Muscle layer of colon (tissue), 2 donors: ENCODE results near the gene MOB2.

Experiments used
- H3K27ac ChIP-seq: one replicate; pipeline ENCODE4 v1.7.0; 2013; ENCODE audit warnings: low read depth, mild to moderate bottlenecking, low read length, moderate library complexity
- H3K27me3 ChIP-seq, 2 donors: one replicate each; pipeline ENCODE4 v1.7.0; 2013; ENCODE audit warnings: low read length in 2 of 2, mild to moderate bottlenecking in 2 of 2; ENCODE audit not compliant: insufficient read depth in 2 of 2, control insufficient read depth in 1 of 2
- H3K36me3 ChIP-seq: one replicate; pipeline ENCODE4 v1.7.0; 2013; ENCODE audit warnings: mild to moderate bottlenecking, low read length; ENCODE audit not compliant: insufficient read depth
- H3K4me1 ChIP-seq: one replicate; pipeline ENCODE4 v1.7.0; 2013; ENCODE audit warnings: mild to moderate bottlenecking, low read length; ENCODE audit not compliant: insufficient read depth
- H3K4me3 ChIP-seq, 2 donors: one replicate each; pipeline ENCODE4 v1.7.0; 2013; ENCODE audit warnings: low read length in 2 of 2, low read depth in 1 of 2, mild to moderate bottlenecking in 1 of 2, moderate library complexity in 1 of 2
- H3K9ac ChIP-seq: one replicate; pipeline ENCODE4 v1.7.0; 2013; ENCODE audit warnings: low read length
- H3K9me3 ChIP-seq: one replicate; pipeline ENCODE4 v1.7.0; 2013; ENCODE audit warnings: mild to moderate bottlenecking, low read length
- donor health status: abdominal sarcoma.
- donor health status: Adenocarcinoma of cecum.

Gene MOB2

GRCh38 chr11:1473011-1473628 lies 13.5 kb downstream of the MOB2 start:
- H3K4me3 ChIP-seq, result no peak overlapping the region
- H3K36me3 ChIP-seq, result peaks cover 77% of the 10 kb centered on the region
- H3K27ac ChIP-seq, result no peak overlapping the region
- H3K27me3 ChIP-seq, result no peaks in the 10 kb centered on the region
- H3K4me1 ChIP-seq, result peaks cover 9% of the 10 kb centered on the region
- H3K9me3 ChIP-seq, result no peaks in the 10 kb centered on the region
- no peak overlapping the region for H3K9ac ChIP-seq

- Histone ChIP-seq H3K9ac (no peak overlapping the region), H3K36me3 (peaks cover 70% of the 10 kb centered on the region), H3K4me1 (peaks cover 15% of the 10 kb centered on the region), H3K9me3 (no peaks in the 10 kb centered on the region), H3K4me3 (no peak overlapping the region), H3K27ac (peak overlapping the region; percentile 3), H3K27me3 (no peaks in the 10 kb centered on the region)
Observed at GRCh38 chr11:1472180-1473005, 14.2 kb downstream of the MOB2 start.

DNA sequence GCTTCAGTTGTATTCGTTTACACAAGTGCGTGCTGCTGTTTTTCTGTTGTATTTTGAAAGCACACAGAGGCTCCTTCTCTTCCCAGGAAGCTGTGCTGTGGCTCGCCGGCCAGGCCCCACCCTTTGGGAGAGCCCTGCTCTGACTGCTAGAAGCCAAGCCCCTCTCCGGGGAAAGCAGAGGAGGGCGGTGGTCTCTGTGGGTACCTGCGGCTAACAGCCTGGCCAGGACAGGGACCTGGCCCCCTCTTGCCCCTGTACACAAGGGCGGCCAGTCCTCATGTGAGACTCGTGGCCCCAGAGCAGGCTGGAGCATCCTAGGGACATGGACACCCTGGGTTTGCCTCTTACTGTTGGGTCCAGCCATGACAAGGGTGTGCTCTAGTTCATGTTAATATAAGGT lies 14.8 kb downstream of the MOB2 start:
- H3K9me3 ChIP-seq, result no peaks in the 10 kb centered on the region
- no peak overlapping the region for H3K9ac ChIP-seq
- no peak overlapping the region for H3K27ac ChIP-seq
- peaks cover 15% of the 10 kb centered on the region for H3K4me1 ChIP-seq
- H3K36me3 ChIP-seq, result peaks cover 63% of the 10 kb centered on the region
- H3K4me3 ChIP-seq, result no peak overlapping the region
- no peaks in the 10 kb centered on the region for H3K27me3 ChIP-seq

DNA sequence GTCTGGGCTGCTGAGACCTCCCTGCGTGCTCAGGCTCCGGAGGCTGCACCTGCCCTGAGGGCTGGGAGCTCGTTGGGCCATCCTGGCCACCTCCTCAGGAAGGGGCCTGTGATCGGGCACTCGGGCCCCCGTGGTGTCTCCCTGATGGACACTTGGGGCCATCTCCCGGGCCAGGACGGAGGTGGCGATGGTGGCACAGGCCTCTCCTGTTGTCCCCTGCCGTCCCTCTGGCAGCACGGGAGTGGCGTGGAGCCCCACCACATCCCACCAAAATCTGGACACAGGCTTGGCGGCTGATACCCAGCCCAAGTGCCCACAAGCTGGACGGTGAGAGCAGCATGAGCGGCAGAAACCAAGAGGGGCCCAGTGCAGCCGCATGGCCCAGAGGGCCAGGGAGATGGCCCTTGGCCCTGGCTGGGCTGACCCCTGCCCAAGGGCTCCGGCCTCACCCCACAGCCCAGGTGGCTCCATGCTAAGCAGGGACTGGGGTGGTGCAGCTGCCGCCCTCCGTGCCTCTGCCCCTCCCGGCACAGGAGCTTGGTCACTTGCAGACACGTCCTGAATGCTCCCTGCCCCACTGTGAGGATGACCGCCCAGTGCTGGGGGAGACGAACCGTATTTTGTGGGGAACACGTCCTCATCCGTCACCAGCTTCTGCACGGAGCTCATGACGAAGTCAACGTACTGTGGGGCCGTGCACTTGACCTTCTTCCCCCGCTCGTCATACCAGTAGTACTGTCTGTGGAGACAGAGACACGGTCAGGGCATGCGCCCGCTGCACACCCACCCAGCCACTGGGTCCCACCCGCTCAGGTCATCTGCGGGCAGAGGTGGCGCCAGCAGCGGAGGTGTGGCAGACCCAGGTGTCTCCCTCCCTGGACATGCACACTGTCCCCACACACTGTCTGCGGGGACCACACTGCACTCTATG lies 15.6 kb downstream of the MOB2 start:
- no peaks in the 10 kb centered on the region for H3K27me3 ChIP-seq
- H3K27ac ChIP-seq, result no peak overlapping the region

DNA sequence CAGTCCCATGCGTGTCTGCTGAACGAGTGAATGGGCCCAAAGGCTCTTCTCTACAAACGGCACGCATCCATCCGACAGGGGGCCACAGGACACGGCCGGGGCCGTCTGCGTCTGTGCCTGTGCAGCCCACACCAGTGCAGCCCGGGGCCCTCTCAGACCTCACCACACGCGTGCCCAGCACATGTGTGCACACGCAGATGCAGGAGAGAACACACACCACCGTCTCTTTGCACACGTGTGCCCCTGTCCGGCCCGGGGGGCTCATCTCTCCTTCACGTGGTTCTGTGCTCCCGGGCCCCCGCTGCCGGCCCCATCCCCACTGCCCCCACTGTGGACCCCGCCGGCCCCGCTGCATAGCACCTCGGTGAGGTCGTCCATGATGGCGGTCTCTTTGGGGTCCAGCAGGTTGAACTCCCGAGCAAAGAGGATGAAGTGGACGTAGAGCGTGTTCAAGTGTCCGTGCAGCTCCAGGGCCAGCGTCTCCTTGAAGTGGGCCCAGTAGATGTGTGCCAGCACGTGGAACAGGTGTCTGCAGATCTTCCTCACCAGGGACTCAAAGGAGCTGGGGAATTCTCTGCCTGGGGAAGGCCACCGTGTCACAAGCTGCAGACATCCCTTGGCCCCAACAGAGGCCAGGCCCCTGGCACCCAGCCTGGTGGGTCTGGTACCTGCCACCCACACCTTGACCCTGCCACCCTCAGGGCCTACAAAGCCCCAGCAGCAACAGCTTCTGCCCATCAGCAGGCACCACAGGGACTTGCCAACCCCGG lies 16.5 kb downstream of the MOB2 start:
- H3K36me3 ChIP-seq, result peaks cover 47% of the 10 kb centered on the region
- no peak overlapping the region for H3K4me3 ChIP-seq
- H3K4me1 ChIP-seq, result peaks cover 15% of the 10 kb centered on the region
- H3K9me3 ChIP-seq, result no peaks in the 10 kb centered on the region
- no peak overlapping the region for H3K9ac ChIP-seq
- no peaks in the 10 kb centered on the region for H3K27me3 ChIP-seq
- H3K27ac ChIP-seq, result no peak overlapping the region

More for the DNA sequence above, 15.6 kb downstream of the MOB2 start:
- no peaks in the 10 kb centered on the region for H3K9me3 ChIP-seq
- H3K4me3 ChIP-seq, result no peak overlapping the region
- H3K4me1 ChIP-seq, result peaks cover 15% of the 10 kb centered on the region
- no peak overlapping the region for H3K9ac ChIP-seq
- H3K36me3 ChIP-seq, result peaks cover 55% of the 10 kb centered on the region

- no peaks in the 10 kb centered on the region for H3K9me3 ChIP-seq
- H3K27me3 ChIP-seq, result no peaks in the 10 kb centered on the region
- H3K4me3 ChIP-seq, result no peak overlapping the region
- H3K9ac ChIP-seq, result no peak overlapping the region
- no peak overlapping the region for H3K27ac ChIP-seq
- H3K36me3 ChIP-seq, result peaks cover 41% of the 10 kb centered on the region
- H3K4me1 ChIP-seq, result peaks cover 15% of the 10 kb centered on the region
Observed at GRCh38 chr11:1469287-1469910, 17.2 kb downstream of the MOB2 start.

GRCh38 chr11:1468473-1469066 lies 18.0 kb downstream of the MOB2 start:
- peaks cover 15% of the 10 kb centered on the region for H3K4me1 ChIP-seq
- H3K9me3 ChIP-seq, result no peaks in the 10 kb centered on the region
- H3K9ac ChIP-seq, result no peak overlapping the region
- no peaks in the 10 kb centered on the region for H3K27me3 ChIP-seq
- H3K36me3 ChIP-seq, result peaks cover 33% of the 10 kb centered on the region
- H3K4me3 ChIP-seq, result no peak overlapping the region
- H3K27ac ChIP-seq, result no peak overlapping the region

- peaks cover 27% of the 10 kb centered on the region for H3K36me3 ChIP-seq
- H3K9ac ChIP-seq, result no peak overlapping the region
- no peaks in the 10 kb centered on the region for H3K27me3 ChIP-seq
- peak overlapping the region; percentile 59 for H3K27ac ChIP-seq
- H3K4me3 ChIP-seq, result no peak overlapping the region
- H3K4me1 ChIP-seq, result peaks cover 15% of the 10 kb centered on the region
- no peaks in the 10 kb centered on the region for H3K9me3 ChIP-seq
Observed at GRCh38 chr11:1468002-1468401, 18.6 kb downstream of the MOB2 start.

- no peak overlapping the region for H3K9ac ChIP-seq
- peaks cover 24% of the 10 kb centered on the region for H3K36me3 ChIP-seq
- no peaks in the 10 kb centered on the region for H3K9me3 ChIP-seq
- H3K4me1 ChIP-seq, result peaks cover 15% of the 10 kb centered on the region
- peak overlapping the region; percentile 59 for H3K27ac ChIP-seq
- no peak overlapping the region for H3K4me3 ChIP-seq
- no peaks in the 10 kb centered on the region for H3K27me3 ChIP-seq
Observed at GRCh38 chr11:1467270-1467669, 19.3 kb downstream of the MOB2 start.

DNA sequence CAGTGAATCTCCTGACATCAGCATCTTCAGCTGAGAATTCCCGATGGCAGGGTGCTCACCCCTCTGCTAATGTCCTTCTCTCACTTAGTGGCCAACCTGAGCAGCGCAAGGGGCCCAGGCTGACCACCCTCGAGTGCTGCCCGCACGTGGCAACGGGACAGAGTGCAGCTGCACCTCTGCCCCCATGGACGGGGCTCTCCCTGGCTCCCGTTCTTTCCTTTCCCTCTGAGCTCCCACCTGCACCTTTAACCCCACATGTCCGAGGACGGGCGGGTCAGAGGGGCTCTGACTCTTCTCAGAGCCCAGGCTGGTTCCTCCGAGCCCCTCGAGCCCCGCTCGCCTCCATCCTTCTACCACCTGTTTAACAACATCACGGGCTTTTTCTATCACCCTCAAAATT lies 19.8 kb downstream of the MOB2 start:
- H3K4me3 ChIP-seq, result no peak overlapping the region
- no peak overlapping the region for H3K9ac ChIP-seq
- H3K4me1 ChIP-seq, result peaks cover 17% of the 10 kb centered on the region
- H3K36me3 ChIP-seq, result peaks cover 24% of the 10 kb centered on the region
- no peak overlapping the region for H3K27ac ChIP-seq
- H3K9me3 ChIP-seq, result no peaks in the 10 kb centered on the region
- H3K27me3 ChIP-seq, result no peaks in the 10 kb centered on the region
